Right lobe of liver (tissue), 4 donors: ENCODE measurements around the gene MPC1L.

Experiments
- CTCF ChIP-seq, 4 donors: fragments of 200-600 bp in 3 of 4; fragments of 450-650 bp in 1 of 4; IDR thresholded peaks; one replicate each; pipeline versions ENCODE4 v1.5.1 to v1.8.0; 2016 to 2022; ENCODE audit warnings: antibody characterized with exemption in 4 of 4, mild to moderate bottlenecking in 2 of 4
- POLR2A ChIP-seq: fragments of 450-650 bp; IDR thresholded peaks from one replicate; pipeline ENCODE4 v1.6.1; 2017; ENCODE audit warnings: antibody characterized with exemption, mild to moderate bottlenecking
- donor health status: DM: no; HTN: no; CAD: no.
- donor health status: DM: no; HTN: no; CAD: no.
- donor health status: DM: no; HTN: yes; CAD: no.

- no peak for TF ChIP-seq CTCF (IDR thresholded peaks at IDR 0.05)
- TF ChIP-seq POLR2A, result no peak
These were observed 14.5 kb downstream of the MPC1L start for GRCh38 chrX:40637687-40638086.
